ENCODE data around the gene PRR14L. TPM values are rescaled to one million over a fixed set of nuclear protein-coding genes. Genes with fewer than 3 reads are reported as not detected.

Gene PRR14L
- total and polyA plus RNA-seq, 2 of the 13 experiments (the other 11 are each of a cell fraction or from before 2014, with no cell fraction given): 6.6 to 16.5 TPM

DNA sequence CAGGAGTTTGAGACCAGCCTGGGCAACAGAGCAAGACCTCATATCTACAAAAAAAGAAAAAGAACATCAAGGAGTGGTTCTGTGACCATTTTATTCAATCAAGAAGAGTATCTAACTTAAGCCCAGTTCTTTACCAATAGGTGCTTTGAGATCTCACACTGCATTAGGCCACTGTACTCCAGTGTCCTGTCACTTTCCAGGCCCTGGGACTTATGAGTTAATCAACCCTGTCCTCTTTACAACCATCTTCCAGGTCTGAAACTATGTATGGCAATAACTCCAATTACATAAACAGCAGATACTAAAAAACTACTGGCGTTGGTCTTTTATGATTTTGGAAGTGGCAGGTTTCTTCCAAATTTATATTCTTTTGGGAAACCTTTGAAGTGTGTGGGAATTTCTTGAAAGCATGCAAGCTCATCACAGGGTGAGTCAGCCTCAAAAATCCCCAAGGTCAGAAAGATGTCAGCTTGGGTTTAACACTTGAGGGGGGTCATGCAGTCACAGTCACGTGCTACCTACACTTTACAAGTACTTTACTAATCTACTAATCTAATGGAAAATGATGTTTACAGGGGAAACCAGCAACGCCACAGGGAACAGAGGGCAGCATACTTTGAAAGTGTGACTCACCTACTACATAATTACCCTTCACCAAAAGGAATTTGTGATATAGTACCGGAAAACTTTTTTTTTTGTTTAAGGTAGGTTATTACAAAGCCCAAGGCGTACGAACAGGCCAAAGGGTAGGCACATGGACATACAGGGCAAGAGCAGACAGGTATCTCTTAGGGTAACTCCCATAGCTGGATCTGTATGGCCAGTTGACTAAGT, 103.5 kb downstream of the PRR14L start (continued):
- no peak for TF ChIP-seq JUND (CRISPR knock-in tag; IDR thresholded peaks at IDR 0.05)
- TF ChIP-seq, protein P1, sequence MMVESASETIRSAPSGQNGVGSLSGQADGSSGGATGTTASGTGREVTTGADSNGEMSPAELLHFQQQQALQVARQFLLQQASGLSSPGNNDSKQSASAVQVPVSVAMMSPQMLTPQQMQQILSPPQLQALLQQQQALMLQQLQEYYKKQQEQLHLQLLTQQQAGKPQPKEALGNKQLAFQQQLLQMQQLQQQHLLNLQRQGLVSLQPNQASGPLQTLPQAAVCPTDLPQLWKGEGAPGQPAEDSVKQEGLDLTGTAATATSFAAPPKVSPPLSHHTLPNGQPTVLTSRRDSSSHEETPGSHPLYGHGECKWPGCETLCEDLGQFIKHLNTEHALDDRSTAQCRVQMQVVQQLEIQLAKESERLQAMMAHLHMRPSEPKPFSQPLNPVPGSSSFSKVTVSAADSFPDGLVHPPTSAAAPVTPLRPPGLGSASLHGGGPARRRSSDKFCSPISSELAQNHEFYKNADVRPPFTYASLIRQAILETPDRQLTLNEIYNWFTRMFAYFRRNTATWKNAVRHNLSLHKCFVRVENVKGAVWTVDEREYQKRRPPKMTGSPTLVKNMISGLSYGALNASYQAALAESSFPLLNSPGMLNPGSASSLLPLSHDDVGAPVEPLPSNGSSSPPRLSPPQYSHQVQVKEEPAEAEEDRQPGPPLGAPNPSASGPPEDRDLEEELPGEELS (CRISPR knock-in tag; IDR thresholded peaks at IDR 0.05): peak; percentile 46; the same call in 1 of the 2 replicates
- TF ChIP-seq ZNF564 (CRISPR knock-in tag; IDR thresholded peaks at IDR 0.05): no peak
- peak; percentile 69 for TF ChIP-seq SAP130 (CRISPR knock-in tag; IDR thresholded peaks at IDR 0.05; ENCODE audit: low read depth)
- TF ChIP-seq, protein P2, sequence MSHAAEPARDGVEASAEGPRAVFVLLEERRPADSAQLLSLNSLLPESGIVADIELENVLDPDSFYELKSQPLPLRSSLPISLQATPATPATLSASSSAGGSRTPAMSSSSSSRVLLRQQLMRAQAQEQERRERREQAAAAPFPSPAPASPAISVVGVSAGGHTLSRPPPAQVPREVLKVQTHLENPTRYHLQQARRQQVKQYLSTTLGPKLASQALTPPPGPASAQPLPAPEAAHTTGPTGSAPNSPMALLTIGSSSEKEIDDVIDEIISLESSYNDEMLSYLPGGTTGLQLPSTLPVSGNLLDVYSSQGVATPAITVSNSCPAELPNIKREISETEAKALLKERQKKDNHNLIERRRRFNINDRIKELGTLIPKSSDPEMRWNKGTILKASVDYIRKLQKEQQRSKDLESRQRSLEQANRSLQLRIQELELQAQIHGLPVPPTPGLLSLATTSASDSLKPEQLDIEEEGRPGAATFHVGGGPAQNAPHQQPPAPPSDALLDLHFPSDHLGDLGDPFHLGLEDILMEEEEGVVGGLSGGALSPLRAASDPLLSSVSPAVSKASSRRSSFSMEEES (CRISPR knock-in tag; IDR thresholded peaks at IDR 0.05): peak; percentile 50; the same call in 1 of the 2 replicates
- TF ChIP-seq, protein P3, sequence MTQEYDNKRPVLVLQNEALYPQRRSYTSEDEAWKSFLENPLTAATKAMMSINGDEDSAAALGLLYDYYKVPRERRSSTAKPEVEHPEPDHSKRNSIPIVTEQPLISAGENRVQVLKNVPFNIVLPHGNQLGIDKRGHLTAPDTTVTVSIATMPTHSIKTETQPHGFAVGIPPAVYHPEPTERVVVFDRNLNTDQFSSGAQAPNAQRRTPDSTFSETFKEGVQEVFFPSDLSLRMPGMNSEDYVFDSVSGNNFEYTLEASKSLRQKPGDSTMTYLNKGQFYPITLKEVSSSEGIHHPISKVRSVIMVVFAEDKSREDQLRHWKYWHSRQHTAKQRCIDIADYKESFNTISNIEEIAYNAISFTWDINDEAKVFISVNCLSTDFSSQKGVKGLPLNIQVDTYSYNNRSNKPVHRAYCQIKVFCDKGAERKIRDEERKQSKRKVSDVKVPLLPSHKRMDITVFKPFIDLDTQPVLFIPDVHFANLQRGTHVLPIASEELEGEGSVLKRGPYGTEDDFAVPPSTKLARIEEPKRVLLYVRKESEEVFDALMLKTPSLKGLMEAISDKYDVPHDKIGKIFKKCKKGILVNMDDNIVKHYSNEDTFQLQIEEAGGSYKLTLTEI (CRISPR knock-in tag; conservative IDR thresholded peaks at IDR 0.05): no peak
- TF ChIP-seq, protein P4, sequence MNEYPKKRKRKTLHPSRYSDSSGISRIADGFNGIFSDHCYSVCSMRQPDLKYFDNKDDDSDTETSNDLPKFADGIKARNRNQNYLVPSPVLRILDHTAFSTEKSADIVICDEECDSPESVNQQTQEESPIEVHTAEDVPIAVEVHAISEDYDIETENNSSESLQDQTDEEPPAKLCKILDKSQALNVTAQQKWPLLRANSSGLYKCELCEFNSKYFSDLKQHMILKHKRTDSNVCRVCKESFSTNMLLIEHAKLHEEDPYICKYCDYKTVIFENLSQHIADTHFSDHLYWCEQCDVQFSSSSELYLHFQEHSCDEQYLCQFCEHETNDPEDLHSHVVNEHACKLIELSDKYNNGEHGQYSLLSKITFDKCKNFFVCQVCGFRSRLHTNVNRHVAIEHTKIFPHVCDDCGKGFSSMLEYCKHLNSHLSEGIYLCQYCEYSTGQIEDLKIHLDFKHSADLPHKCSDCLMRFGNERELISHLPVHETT (CRISPR knock-in tag; conservative IDR thresholded peaks at IDR 0.05): no peak
- no peak for TF ChIP-seq DMAP1 (CRISPR knock-in tag; IDR thresholded peaks at IDR 0.05)
- TF ChIP-seq, protein P5, sequence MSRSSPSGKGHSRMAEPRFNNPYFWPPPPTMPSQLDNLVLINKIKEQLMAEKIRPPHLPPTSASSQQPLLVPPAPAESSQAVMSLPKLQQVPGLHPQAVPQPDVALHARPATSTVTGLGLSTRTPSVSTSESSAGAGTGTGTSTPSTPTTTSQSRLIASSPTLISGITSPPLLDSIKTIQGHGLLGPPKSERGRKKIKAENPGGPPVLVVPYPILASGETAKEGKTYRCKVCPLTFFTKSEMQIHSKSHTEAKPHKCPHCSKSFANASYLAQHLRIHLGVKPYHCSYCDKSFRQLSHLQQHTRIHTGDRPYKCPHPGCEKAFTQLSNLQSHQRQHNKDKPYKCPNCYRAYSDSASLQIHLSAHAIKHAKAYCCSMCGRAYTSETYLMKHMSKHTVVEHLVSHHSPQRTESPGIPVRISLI (CRISPR knock-in tag; IDR thresholded peaks at IDR 0.05; ENCODE audit: borderline replicate concordance): no peak
- no peak for TF ChIP-seq ZBTB38 (CRISPR knock-in tag; IDR thresholded peaks at IDR 0.05)
- no peak for TF ChIP-seq PCBP2 (optimal IDR thresholded peaks at IDR 0.05; ENCODE audit: low read depth, low read length, poor library complexity, severe bottlenecking)
- no peak for TF ChIP-seq SOX6 (IDR thresholded peaks at IDR 0.05)
- TF ChIP-seq SOX6 (CRISPR knock-in tag; IDR thresholded peaks at IDR 0.05): peak; percentile 16; the same call in 1 of the 2 replicates
- TF ChIP-seq ZSCAN12 (CRISPR knock-in tag; IDR thresholded peaks at IDR 0.05): no peak
- TF ChIP-seq ZNF496 (CRISPR knock-in tag; IDR thresholded peaks at IDR 0.05; ENCODE audit: insufficient replicate concordance): no peak
- no peak for TF ChIP-seq SOX13 (IDR thresholded peaks at IDR 0.05)
- TF ChIP-seq SOX13 (CRISPR knock-in tag; conservative IDR thresholded peaks at IDR 0.05 in 1 of 2, IDR thresholded peaks at IDR 0.05 in 1 of 2): 0 out of 4 replicates have a peak, but pooled peaks of 1 of the 2 experiments have one; percentile 34
- TF ChIP-seq NFE2 (CRISPR knock-in tag; IDR thresholded peaks at IDR 0.05): no peak
- no peak for TF ChIP-seq EP300 (IDR thresholded peaks at IDR 0.05; ENCODE audit: low read depth in 2 of 2, low read length in 2 of 2)
- TF ChIP-seq EP300 (CRISPR knock-in tag; IDR thresholded peaks at IDR 0.05; ENCODE audit: borderline replicate concordance): peak; percentile 41; the same call in 1 of the 2 replicates
- 0 out of 2 replicates have a peak, but pooled peaks have one; percentile 42 for TF ChIP-seq FOSL1 (CRISPR knock-in tag; IDR thresholded peaks at IDR 0.05; ENCODE audit: borderline replicate concordance)
- TF ChIP-seq ZNF598 (CRISPR knock-in tag; IDR thresholded peaks at IDR 0.05; ENCODE audit: borderline replicate concordance): no peak

Measured in HepG2 (cell line).